ENCODE measurements around the gene IDH3G. TPM values are rescaled to one million over a fixed set of nuclear protein-coding genes. Genes with fewer than 3 reads are reported as not detected.

IDH3G gene
- total RNA-seq, 1 donor from 2014 or later, result 118 TPM

- intact Hi-C loops (cut with DNase I), result no loop called here
- H3K9me3 ChIP-seq, result no peaks in the 10 kb centered on the region
- no peak overlapping the region for H3K4me3 ChIP-seq
- H3K36me3 ChIP-seq, result no peaks in the 10 kb centered on the region
- H3K27ac ChIP-seq, result no peak overlapping the region
- H3K4me1 ChIP-seq, result peaks cover 5% of the 10 kb centered on the region
- TF ChIP-seq POLR2A (IDR thresholded peaks at IDR 0.05) (no peak), POLR2AphosphoS5 (IDR thresholded peaks at IDR 0.05; ENCODE audit: insufficient read depth in 1 of 2, low read depth in 1 of 2) (no peak)
- TF ChIP-seq, protein P1, sequence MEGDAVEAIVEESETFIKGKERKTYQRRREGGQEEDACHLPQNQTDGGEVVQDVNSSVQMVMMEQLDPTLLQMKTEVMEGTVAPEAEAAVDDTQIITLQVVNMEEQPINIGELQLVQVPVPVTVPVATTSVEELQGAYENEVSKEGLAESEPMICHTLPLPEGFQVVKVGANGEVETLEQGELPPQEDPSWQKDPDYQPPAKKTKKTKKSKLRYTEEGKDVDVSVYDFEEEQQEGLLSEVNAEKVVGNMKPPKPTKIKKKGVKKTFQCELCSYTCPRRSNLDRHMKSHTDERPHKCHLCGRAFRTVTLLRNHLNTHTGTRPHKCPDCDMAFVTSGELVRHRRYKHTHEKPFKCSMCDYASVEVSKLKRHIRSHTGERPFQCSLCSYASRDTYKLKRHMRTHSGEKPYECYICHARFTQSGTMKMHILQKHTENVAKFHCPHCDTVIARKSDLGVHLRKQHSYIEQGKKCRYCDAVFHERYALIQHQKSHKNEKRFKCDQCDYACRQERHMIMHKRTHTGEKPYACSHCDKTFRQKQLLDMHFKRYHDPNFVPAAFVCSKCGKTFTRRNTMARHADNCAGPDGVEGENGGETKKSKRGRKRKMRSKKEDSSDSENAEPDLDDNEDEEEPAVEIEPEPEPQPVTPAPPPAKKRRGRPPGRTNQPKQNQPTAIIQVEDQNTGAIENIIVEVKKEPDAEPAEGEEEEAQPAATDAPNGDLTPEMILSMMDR (IDR thresholded peaks at IDR 0.05), result no peak
- no peak for DNase-seq (ENCODE audit: extremely low spot score in 2 of 2)
- H3K27me3 ChIP-seq, result no peaks in the 10 kb centered on the region
Observed at GRCh38 chrX:153739754-153740486, 54.3 kb downstream of the IDH3G start.

DNA sequence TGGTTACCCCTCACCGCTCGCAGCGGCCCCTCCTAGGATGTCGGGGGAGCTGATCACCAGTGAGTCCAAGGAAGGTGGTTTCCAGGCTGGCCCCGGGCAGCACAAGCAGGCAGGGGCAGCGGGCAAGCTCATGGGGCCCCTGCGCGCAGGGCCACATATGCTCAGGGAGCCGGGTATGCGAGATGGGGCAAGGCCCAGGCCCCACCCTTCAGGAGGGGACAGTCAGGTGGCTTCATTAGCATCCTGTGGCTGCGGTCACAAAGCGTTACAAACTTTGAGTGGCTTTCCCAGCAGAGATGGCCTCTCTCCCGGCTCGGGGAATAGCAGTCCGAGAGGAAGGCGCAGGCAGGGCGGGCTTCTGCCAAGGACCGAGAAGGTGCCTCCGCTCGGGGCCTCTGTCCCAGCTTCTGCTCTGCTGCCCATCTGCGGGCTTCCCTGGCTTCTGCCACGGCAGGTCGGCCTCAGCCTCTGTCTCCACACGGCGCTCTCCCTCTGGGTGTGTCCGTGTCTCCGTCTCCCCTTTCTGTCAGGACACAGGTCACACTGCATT, 56.0 kb downstream of the IDH3G start:
- no peaks in the 10 kb centered on the region for H3K4me1 ChIP-seq
- no peak for DNase-seq (ENCODE audit: extremely low spot score in 2 of 2)
- no peaks in the 10 kb centered on the region for H3K36me3 ChIP-seq
- TF ChIP-seq, protein P1 (IDR thresholded peaks at IDR 0.05), result no peak
- TF ChIP-seq POLR2A (IDR thresholded peaks at IDR 0.05), result no peak
- TF ChIP-seq POLR2AphosphoS5 (IDR thresholded peaks at IDR 0.05; ENCODE audit: insufficient read depth in 1 of 2, low read depth in 1 of 2), result no peak
- H3K27me3 ChIP-seq, result no peaks in the 10 kb centered on the region
- intact Hi-C loops (cut with DNase I), result no loop called here
- no peaks in the 10 kb centered on the region for H3K9me3 ChIP-seq
- H3K27ac ChIP-seq, result no peak overlapping the region
- H3K4me3 ChIP-seq, result no peak overlapping the region

DNA sequence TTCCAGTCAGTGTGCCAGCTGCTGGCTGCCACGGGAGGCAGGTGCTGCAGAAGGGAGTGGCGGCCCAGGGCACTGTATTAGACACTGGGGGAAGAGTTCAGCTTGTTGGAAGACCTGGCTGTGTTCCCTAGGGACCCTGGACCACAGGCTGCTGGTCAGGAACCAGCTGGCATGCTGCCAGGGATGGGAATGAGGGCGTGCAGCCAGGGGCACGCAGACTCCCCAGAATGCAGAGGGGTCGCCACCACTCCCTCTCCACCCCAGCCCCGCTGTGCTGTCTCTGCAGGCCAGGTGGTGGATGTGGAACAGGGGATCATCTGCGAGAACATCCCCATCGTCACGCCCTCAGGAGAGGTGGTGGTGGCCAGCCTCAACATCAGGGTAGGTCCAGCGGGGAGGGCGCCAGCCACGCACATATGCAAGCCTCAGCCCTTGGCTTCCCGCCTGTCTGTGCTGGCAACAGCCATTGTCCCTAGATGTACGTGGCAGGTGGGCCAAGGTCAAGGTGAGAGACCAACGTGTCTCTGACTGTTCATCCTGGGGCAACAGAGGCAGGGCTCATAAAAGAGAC, 57.2 kb downstream of the IDH3G start:
- Histone ChIP-seq H3K36me3 (no peaks in the 10 kb centered on the region), H3K27me3 (no peaks in the 10 kb centered on the region), H3K4me1 (no peaks in the 10 kb centered on the region), H3K27ac (no peak overlapping the region), H3K4me3 (no peak overlapping the region), H3K9me3 (no peaks in the 10 kb centered on the region)
- TF ChIP-seq POLR2A (IDR thresholded peaks at IDR 0.05), result no peak
- no peak for TF ChIP-seq POLR2AphosphoS5 (IDR thresholded peaks at IDR 0.05; ENCODE audit: insufficient read depth in 1 of 2, low read depth in 1 of 2)
- TF ChIP-seq, protein P1 (IDR thresholded peaks at IDR 0.05), result no peak
- intact Hi-C loops (cut with DNase I), result no loop called here
- DNase-seq (ENCODE audit: extremely low spot score in 2 of 2), result no peak

- H3K27me3 ChIP-seq, result no peaks in the 10 kb centered on the region
- DNase-seq (ENCODE audit: extremely low spot score in 2 of 2), result no peak
- TF ChIP-seq POLR2AphosphoS5 (IDR thresholded peaks at IDR 0.05; ENCODE audit: insufficient read depth in 1 of 2, low read depth in 1 of 2), result no peak
- H3K36me3 ChIP-seq, result no peaks in the 10 kb centered on the region
- H3K4me3 ChIP-seq, result no peak overlapping the region
- no peak overlapping the region for H3K27ac ChIP-seq
- H3K4me1 ChIP-seq, result no peaks in the 10 kb centered on the region
- no peaks in the 10 kb centered on the region for H3K9me3 ChIP-seq
- intact Hi-C loops (cut with DNase I), result no loop called here
Observed at GRCh38 chrX:153736071-153736820, 57.9 kb downstream of the IDH3G start.

Other genes with a start within 250 kb of the IDH3G start
- 31.2 TPM for gene CCNQ, start 195.2 kb downstream of the IDH3G start, total RNA-seq
- gene DUSP9, start 147.2 kb downstream of the IDH3G start, total RNA-seq, result 0.74 TPM
- 9.3 TPM for gene PNCK, start 120.6 kb downstream of the IDH3G start, total RNA-seq
- gene SLC6A8, start 106.4 kb downstream of the IDH3G start, total RNA-seq, result 29.2 TPM
- 126 TPM for gene BCAP31, start 70.0 kb downstream of the IDH3G start, total RNA-seq
- gene ABCD1, start 69.5 kb downstream of the IDH3G start, total RNA-seq, result 11.0 TPM
- 36.1 TPM for gene PLXNB3, start 30.1 kb downstream of the IDH3G start, total RNA-seq
- 0.25 TPM for gene SRPK3, start 13.3 kb downstream of the IDH3G start, total RNA-seq
- gene SSR4, start 293 bp upstream of the IDH3G start, total RNA-seq, result 250 TPM
- 10.3 TPM for gene PDZD4, start 36.2 kb upstream of the IDH3G start, total RNA-seq
- 9.6 TPM for gene L1CAM, start 91.8 kb upstream of the IDH3G start, total RNA-seq
- gene AVPR2, start 110.3 kb upstream of the IDH3G start, total RNA-seq, result 4.9 TPM
- 36.6 TPM for gene ARHGAP4, start 131.9 kb upstream of the IDH3G start, total RNA-seq
- gene NAA10, start 140.7 kb upstream of the IDH3G start, total RNA-seq, result 66.8 TPM
- gene RENBP, start 150.3 kb upstream of the IDH3G start, total RNA-seq, result 4.2 TPM
- 38.8 TPM for gene HCFC1, start 177.4 kb upstream of the IDH3G start, total RNA-seq
- gene TMEM187, start 178.4 kb upstream of the IDH3G start, total RNA-seq, result 8.6 TPM
- gene IRAK1, start 225.5 kb upstream of the IDH3G start, total RNA-seq, result 46.7 TPM